T-helper 9 cell (primary cell): ENCODE measurements around the gene PRSS36.
"Not testable (repeated sequence)": the region's sequence is repeated elsewhere in the genome, so short reads cannot be mapped to it uniquely, and the experiment has no call there.

Experiments used
- DNase-seq: peaks from one replicate; pipeline ENCODE4 v3.0.0-alpha.2; 2020

Gene PRSS36

DNA sequence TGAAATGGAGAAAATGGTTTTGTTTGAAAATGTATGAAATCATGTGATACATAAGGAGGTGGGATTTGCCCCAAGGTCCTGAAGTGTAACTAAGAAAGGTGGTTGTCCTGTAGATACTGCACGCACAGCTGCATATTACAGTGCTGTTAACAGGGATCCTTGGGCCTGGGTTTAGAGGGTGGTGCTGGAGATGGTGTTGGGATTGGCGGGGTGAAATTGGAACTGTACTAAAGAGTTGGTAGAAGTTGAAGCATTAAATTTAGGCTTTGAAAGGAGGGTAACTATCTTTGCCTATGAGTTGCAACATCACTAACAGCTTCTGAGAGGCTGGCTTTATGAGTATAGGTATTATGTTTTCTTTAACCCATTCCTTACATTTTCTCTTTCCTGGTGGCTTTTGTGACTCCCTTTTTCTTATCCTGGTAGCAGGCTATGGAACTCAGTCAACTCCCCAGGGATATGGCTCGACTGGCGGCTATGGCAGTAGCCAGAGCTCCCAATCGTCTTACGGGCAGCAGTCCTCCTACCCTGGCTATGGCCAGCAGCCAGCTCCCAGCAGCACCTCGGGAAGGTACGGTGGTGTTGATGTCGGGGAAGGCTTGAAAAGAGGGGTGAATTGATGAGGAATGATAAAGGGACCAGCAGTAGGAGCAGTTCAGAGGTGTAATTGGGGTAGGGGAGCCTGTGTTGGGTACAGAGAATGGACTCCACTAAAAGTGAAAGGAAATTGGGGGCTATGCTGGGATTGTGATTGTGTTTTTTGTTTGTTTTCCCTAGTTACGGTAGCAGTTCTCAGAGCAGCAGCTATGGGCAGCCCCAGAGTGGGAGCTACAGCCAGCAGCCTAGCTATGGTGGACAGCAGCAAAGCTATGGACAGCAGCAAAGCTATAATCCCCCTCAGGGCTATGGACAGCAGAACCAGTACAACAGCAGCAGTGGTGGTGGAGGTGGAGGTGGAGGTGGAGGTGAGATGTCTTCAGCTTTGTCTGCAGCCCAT lies 33.9 kb upstream of the PRSS36 start:
- DNase-seq = no peak

GRCh38 chr16:31182391-31182790 lies 32.5 kb upstream of the PRSS36 start:
- DNase-seq = no peak

GRCh38 chr16:31181102-31181830 lies 31.4 kb upstream of the PRSS36 start:
- no peak for DNase-seq

DNA sequence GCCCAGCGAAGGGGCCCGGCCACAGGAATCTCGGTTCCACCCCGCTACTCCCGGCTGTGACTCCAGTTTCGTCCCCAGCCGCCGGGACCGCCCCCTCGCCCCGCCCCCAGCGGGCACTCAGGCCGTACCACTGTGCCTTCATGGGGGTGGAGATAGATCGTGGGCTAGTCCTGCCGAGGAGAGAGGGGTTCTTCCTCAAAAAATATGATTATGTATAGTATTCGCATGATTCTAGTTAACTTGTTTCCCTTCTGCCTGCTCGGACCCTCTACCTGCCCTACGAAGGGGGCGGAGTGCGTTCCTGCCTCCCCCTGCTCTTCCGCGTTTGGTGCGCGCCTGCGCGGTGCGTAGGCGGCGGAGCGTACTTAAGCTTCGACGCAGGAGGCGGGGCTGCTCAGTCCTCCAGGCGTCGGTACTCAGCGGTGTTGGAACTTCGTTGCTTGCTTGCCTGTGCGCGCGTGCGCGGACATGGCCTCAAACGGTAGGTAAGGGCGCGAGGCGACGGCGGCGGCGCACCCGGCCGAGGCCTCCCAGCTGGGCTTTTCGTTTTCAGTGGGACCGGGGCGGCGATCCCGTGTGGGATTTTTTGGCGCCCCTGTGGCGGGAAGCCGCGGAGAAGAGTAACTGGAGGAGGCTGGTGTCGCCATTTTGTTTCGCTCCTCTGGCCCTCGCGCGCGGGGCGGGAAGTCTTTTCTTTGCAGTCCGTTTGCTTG lies 30.0 kb upstream of the PRSS36 start, which contains the start of gene FUS:
FUS (plus strand) TSS at position 393 of the 713 bp plus-strand sequence; CDS start at position 469, 76 bp downstream.
- peak; percentile 93 for DNase-seq

DNA sequence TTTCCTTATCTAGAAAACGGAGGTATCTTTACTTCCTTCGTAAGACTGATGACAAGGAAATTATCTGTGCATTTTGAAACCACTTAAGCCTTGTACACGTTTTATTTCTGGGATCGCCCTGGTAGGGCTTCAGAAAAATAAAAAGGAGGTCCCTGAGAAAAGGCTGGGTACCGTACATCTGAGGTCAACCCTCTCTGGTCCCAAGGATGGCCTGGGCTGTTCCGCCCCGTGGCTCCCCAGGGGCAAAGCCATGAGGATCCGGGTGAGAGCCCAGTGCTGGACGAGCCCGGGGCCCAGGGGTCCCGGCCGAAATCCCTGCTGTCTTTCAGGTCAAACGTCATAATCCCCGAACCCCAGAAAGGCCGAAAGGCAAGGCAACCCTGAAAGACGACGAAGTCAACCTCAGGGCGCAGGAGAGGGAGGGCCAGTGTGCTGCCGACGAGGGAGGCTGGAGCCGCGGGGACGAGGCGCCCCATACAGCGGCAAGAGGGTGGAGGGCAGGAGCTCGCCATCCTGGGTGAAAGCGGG lies 29.4 kb upstream of the PRSS36 start:
- no peak for DNase-seq

DNA sequence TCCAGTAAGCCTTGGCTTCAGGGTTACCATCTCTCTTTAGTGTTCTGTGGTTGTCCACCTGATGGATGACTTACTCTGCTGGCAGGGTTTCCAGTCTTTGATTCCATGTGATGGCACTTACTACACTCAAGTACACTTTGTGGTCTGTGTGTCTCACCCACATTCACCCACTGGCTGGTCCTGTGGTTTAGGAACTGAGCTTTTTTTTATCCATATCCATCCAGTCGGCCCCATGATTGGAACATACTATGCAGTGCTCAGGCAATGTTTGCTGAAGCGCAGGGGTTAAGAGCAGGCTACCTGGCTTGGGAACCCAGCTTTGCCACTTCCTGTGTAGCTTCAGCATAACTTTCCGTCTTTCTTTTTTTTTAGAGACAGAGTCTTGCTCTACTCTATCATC lies 27.3 kb upstream of the PRSS36 start:
- peak; percentile 35 for DNase-seq

GRCh38 chr16:31170048-31170447 lies 20.2 kb upstream of the PRSS36 start:
- DNase-seq = not testable (repeated sequence)

- DNase-seq = no peak
Measured at GRCh38 chr16:31168848-31169247, 19.0 kb upstream of the PRSS36 start.

DNA sequence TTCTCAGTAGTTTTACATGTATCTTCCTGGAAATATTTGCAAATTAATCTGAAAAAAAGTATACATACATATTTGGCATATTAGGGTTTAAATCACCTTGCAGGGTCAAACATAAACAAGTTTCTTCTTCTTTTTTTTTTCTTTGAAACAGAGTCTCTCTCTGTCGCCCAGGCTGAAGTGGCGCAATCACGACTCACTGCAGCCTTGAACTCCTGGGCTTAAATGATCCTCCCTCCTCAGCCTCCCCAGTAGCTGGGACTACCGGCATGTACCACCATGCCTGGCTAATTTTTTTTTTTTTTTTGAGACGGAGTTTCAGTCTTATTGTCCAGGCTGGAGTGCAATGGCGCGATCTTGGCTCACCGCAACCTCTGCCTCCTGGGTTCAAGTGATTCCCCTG lies 17.4 kb upstream of the PRSS36 start:
- no peak for DNase-seq

DNA sequence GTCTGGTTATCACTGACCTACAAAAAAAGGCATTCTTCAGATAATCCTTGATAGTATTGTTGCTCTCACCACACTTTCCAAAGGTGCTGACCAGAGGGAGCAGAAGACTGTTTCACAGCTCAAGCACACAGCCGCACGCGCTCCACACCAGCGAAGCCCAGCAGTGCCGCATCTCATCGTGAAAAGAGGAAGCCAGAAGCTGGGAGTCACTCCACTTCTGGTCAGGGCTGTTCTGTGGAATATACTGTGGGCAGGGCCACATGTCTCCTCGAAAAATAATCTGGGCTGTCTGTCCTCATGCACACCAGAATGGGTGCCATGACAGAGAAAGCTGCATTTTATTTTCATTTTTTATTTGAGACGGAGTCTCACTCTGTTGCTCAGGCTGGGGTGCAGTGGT lies 7.3 kb upstream of the PRSS36 start:
- no peak for DNase-seq

DNA sequence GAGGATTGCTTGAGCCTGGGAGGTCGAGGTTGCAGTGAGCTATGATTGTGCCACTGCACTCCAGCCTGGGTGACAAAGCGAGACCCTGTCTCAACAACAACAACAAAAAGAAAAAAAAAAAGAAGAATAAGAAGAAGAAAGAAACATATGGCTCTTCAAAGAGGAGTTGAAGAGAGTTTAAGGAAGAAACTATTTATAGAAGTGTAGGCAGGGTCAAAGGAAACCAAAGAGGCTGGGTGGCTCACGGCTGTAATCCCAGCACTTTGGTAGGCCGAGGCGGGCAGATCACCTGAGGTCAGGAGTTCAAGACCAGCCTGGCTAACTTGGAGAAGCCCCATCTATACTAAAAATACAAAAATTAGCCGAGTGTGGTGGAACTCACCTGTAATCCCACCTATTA lies 1.1 kb upstream of the PRSS36 start:
- not testable (repeated sequence) for DNase-seq

DNA sequence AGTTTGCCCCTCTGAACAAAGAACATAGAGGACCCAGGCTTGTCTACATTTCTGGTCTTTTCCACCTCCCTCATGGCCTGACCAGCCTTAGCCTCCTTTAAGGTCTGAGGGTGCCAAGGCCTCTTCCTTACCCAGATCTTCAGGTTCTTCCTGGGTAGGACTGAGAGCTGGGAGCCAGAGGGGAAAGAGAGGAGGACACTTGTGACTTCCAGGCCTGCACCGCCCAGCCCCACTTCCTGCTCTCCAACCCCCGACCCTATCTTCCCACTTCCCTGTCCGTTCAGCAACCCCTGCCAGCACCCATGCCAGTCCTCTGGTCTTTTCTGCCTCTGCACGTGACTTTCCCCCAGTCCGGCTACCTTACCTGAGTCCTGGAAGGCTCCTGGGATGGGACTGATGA lies 534 bp downstream of the PRSS36 start:
- DNase-seq = no peak

DNA sequence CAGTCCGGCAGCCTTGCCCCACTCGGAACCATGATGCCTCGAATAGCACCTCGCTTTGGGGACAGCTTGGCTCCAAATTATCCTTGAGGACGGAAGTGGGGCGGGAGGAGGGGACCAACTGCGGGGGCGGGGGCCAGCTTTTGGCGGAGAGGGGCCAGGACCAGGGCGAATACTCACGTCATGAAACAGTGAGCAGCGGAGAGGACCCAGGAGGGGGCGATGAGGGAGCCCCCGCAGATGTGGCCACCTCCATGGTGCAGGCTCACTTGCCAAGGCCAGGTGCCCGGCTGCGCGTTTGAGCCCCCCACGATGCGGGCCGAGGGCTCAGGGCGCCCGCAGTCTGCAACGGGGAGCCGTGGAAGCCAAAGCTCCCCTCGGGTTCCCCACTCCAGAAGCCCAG lies 970 bp downstream of the PRSS36 start:
- no peak for DNase-seq

DNA sequence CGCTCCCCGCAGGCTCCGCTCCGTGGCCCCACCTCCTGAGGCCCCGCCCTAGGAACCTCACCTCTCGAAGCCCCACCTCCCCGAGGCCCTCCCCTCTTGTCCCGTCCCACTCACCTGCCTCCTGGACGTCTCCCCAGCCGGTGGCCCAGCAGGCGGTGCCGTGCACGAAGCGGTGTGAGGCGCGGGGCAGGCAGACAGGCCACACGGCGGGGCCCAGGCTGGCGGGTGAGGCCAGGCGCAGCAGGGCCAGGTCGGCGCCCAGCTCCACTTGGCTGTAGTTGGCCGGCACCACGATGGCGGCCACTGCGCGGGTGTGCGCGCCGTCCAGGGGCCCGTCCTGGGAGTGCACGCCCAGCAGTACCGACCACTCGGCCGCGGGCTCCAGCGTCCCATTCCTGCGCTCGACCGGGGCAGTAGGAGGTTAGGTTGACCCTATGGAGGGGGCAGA lies 1.6 kb downstream of the PRSS36 start:
- no peak for DNase-seq

GRCh38 chr16:31147574-31147973 lies 2.3 kb downstream of the PRSS36 start:
- DNase-seq = no peak

DNA sequence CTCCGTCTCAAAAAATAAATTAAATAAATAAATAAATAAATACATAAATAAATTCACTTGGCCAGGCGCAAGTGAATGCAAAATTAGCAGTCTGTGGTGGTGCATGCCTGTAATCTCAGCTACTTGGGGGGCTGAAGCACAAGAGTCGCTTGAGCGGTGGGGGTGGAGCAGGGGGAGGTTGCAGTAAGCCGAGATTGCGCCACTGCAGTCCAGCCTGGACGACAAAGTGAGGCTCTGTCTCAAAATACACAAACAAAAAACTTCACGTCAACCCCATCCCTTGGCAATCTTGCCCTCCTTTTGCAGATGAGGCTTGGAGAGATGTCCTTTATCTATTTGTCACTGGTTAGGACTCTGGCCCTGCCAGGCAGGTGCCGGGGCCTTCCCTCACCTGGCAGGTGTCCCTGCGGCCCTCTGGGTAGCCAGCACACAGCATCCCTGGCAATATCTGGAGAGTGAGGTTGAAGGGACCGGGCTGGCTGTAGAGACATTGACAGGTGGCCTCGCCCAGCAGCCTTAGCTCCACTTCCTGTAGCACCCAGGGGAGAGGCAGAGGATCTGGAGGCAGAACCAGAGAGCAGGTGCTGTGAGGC lies 4.4 kb downstream of the PRSS36 start:
- DNase-seq = no peak

GRCh38 chr16:31144418-31144817 lies 5.4 kb downstream of the PRSS36 start:
- not testable (repeated sequence) for DNase-seq

GRCh38 chr16:31143694-31144148 lies 6.1 kb downstream of the PRSS36 start:
- DNase-seq = no peak

DNA sequence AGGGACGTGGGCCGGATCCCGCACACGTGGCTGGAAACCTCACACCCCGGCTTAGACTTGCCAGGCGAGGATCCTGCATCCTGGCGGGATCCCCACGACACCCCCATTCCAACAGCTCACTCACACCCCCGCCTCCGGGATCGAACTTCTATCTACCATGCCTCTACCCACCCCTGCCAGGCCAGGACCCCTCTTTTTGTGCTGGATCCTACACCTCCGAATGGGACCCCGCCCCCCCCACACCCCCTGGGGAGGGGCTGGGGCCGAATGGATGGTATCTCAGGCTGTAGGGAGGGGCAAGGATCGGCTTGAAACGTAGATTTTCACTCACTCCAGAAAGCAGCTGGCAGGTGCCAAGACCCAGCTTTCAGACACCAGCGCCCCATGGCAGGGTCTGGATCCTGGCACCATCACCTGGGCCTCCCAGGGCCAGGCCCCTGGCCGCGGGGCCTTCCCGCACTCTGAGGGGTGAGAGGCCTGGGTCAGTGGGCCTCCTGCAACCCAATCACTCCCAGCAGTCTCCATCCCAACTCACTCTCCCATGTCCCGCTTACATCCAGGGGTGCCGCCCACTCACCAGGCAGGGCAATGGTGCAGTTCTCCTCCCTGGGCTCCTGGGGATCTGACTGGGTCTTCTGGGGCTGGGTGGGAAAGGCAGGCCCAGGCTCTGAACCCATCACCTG lies 6.7 kb downstream of the PRSS36 start:
- DNase-seq = no peak

- DNase-seq = peak; percentile 92
Measured at GRCh38 chr16:31142109-31143010, 7.5 kb downstream of the PRSS36 start.
